ENCODE measurements around the gene UVRAG. TPM values are rescaled to one million over a fixed set of nuclear protein-coding genes. Genes with fewer than 3 reads are reported as not detected.

The UVRAG gene
- total RNA-seq, 2 donors from 2014 or later, result 18.6 to 20.7 TPM

DNA sequence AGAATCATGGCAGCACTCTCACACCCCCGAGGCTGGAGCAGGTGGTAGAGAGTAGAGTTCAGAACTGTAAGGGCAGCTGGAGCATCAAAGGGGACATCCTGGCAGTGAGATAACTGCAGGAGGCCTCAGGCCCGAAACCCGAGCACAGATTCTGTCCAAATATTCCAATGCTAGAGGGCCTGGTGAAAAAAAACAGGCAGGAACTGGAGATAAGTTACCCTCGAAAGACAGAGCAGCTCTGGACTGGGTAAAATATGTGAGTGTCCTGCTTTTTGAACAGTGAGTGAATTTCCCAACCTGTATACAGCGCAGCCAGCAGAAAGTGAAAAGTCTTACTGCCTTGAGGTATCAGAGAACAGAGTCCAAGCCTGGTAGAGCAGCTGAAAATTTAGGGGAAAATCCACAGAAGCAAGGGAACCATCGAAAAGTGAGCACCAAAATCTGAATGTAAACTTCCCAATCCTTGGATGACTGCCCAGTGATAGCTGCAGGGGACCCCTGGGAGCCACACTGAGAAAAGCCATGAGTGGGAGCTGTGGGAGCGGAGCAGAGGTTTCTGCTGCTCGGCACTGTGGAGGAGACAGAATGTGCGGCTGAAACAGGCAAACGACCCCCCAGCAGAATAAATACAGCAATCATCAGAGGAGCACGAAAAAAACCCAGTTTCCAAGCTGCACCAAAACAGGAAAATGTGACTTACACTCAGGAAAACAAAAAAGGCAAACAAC lies 340.7 kb downstream of the UVRAG start:
- H3K36me3 Mint-ChIP-seq (ENCODE audit: insufficient read depth in 2 of 2), result no peaks in the 10 kb centered on the region
- H3K4me1 Mint-ChIP-seq (ENCODE audit: low read depth), result peaks cover 25% of the 10 kb centered on the region
- ATAC-seq (replicated peaks in 1 of 2), result no peak
- no peak for DNase-seq
- no peak overlapping the region for H3K4me3 Mint-ChIP-seq
- H3K27me3 Mint-ChIP-seq (ENCODE audit: low read depth), result peaks cover 23% of the 10 kb centered on the region
- no peaks in the 10 kb centered on the region for H3K9me3 Mint-ChIP-seq
- H3K27ac Mint-ChIP-seq, result no peak overlapping the region

GRCh38 chr11:76156971-76157427 lies 342.0 kb downstream of the UVRAG start:
- H3K9me3 Mint-ChIP-seq, result no peaks in the 10 kb centered on the region
- no peaks in the 10 kb centered on the region for H3K36me3 Mint-ChIP-seq (ENCODE audit: insufficient read depth in 2 of 2)
- peaks cover 17% of the 10 kb centered on the region for H3K4me1 Mint-ChIP-seq (ENCODE audit: low read depth)
- H3K27ac Mint-ChIP-seq, result no peak overlapping the region
- peaks cover 19% of the 10 kb centered on the region for H3K27me3 Mint-ChIP-seq (ENCODE audit: low read depth)
- no peak for DNase-seq
- no peak overlapping the region for H3K4me3 Mint-ChIP-seq
- ATAC-seq (replicated peaks in 1 of 2), result no peak

GRCh38 chr11:76157891-76158290 lies 342.9 kb downstream of the UVRAG start:
- Mint-ChIP-seq H3K36me3 (ENCODE audit: insufficient read depth in 2 of 2) (no peaks in the 10 kb centered on the region), H3K27me3 (ENCODE audit: low read depth) (peaks cover 11% of the 10 kb centered on the region), H3K4me3 (no peak overlapping the region), H3K4me1 (ENCODE audit: low read depth) (peaks cover 8% of the 10 kb centered on the region), H3K9me3 (no peaks in the 10 kb centered on the region), H3K27ac (no peak overlapping the region)
- ATAC-seq (replicated peaks in 1 of 2), result no peak
- no peak for DNase-seq

DNA sequence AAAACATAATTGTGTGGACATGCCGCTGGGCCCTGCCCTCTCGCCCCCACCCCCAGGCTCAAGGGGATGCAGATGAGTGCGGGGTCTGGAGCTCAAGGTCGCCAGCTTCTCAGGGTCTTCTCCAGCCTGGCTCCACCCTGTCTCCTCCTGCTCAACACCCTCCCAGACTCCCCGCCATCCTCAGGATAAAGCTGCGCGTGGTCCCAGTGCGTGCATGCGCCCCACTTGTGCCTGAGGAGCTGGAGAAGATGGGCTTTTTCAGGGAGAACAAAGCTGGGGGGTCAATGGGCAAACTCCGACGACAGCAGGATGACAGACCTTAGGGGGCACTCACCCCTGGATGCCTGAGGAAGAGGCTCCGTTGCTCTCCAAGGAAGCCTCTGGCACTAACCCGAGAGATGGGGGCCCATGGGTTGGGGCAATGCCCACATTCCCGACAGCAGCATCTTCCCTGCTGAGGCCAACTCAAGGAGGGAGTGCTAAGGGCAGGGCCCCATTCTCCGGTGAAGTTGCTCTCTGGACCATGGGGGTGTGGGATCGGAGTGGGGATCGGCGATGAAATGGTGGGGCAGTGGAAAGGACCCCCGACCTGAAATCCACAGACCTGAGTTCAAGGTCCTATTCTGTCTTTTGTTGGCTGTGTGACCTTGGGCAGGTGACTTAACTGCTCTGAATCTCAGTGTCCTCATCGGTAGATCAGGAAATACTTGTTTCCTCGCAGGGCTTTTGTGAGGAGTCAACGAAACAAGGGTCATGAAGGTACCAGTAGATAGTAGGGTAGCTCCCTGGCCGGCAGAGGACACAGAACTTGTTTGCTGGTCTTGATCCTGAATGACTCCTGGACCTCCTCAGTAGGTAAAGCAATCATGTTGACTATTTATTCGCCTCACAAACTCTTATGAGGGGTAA lies 343.6 kb downstream of the UVRAG start:
- Mint-ChIP-seq H3K9me3 (no peaks in the 10 kb centered on the region), H3K27me3 (ENCODE audit: low read depth) (peaks cover 4% of the 10 kb centered on the region), H3K4me3 (no peak overlapping the region), H3K36me3 (ENCODE audit: insufficient read depth in 2 of 2) (no peaks in the 10 kb centered on the region), H3K4me1 (ENCODE audit: low read depth) (peaks cover under 1% of the 10 kb centered on the region), H3K27ac (no peak overlapping the region)
- ATAC-seq (replicated peaks in 1 of 2) (no peak), DNase-seq (no peak)

GRCh38 chr11:76159303-76159937 lies 344.4 kb downstream of the UVRAG start:
- Mint-ChIP-seq H3K27me3 (ENCODE audit: low read depth) (peaks cover 6% of the 10 kb centered on the region), H3K4me1 (ENCODE audit: low read depth) (no peaks in the 10 kb centered on the region), H3K9me3 (no peaks in the 10 kb centered on the region), H3K4me3 (no peak overlapping the region), H3K27ac (no peak overlapping the region), H3K36me3 (ENCODE audit: insufficient read depth in 2 of 2) (no peaks in the 10 kb centered on the region)
- DNase-seq, result no peak
- ATAC-seq (replicated peaks in 1 of 2), result no peak

- H3K27ac Mint-ChIP-seq, result no peak overlapping the region
Observed at GRCh38 chr11:76159983-76160661, 345.1 kb downstream of the UVRAG start.

DNA sequence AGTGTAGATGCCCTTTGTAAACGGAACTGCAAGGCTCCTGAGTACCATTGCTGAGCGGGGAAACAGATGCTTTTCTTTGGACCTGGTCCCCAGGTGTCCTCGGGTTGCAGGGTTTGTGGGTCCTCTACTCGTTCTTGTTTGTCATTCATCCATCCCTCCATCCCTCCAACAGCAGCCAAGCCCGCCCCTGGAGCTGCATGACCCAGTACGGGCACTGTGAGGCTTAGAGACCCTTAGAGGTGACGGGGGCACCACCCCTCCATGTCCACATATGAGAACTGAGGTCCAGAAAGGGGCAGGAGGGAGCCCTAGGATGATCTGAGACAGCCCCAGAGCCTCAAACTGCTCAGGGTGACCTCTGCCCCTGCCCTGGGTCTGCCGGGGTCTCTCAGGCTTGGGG lies 345.8 kb downstream of the UVRAG start:
- Mint-ChIP-seq H3K27me3 (ENCODE audit: low read depth) (peaks cover 6% of the 10 kb centered on the region), H3K9me3 (no peaks in the 10 kb centered on the region), H3K4me1 (ENCODE audit: low read depth) (peaks cover under 1% of the 10 kb centered on the region), H3K36me3 (ENCODE audit: insufficient read depth in 2 of 2) (no peaks in the 10 kb centered on the region), H3K27ac (no peak overlapping the region), H3K4me3 (no peak overlapping the region)
- no peak for DNase-seq
- no peak for ATAC-seq (replicated peaks in 1 of 2)

More at GRCh38 chr11:76159983-76160661, 345.1 kb downstream of the UVRAG start:
- H3K36me3 Mint-ChIP-seq (ENCODE audit: insufficient read depth in 2 of 2), result no peaks in the 10 kb centered on the region
- DNase-seq, result no peak
- no peak for ATAC-seq (replicated peaks in 1 of 2)
- H3K4me1 Mint-ChIP-seq (ENCODE audit: low read depth), result no peaks in the 10 kb centered on the region
- H3K27me3 Mint-ChIP-seq (ENCODE audit: low read depth), result peaks cover 6% of the 10 kb centered on the region
- H3K4me3 Mint-ChIP-seq, result no peak overlapping the region
- H3K9me3 Mint-ChIP-seq, result no peaks in the 10 kb centered on the region

GRCh38 chr11:76161261-76161961 lies 346.4 kb downstream of the UVRAG start:
- no peak overlapping the region for H3K4me3 Mint-ChIP-seq
- ATAC-seq (replicated peaks in 1 of 2) (no peak), DNase-seq (no peak)
- H3K36me3 Mint-ChIP-seq (ENCODE audit: insufficient read depth in 2 of 2), result no peaks in the 10 kb centered on the region
- peaks cover 6% of the 10 kb centered on the region for H3K4me1 Mint-ChIP-seq (ENCODE audit: low read depth)
- H3K27ac Mint-ChIP-seq, result no peak overlapping the region
- H3K27me3 Mint-ChIP-seq (ENCODE audit: low read depth), result peaks cover 6% of the 10 kb centered on the region
- no peaks in the 10 kb centered on the region for H3K9me3 Mint-ChIP-seq

- Mint-ChIP-seq H3K36me3 (ENCODE audit: insufficient read depth in 2 of 2) (no peaks in the 10 kb centered on the region), H3K4me3 (no peak overlapping the region), H3K27ac (no peak overlapping the region), H3K27me3 (ENCODE audit: low read depth) (peaks cover 6% of the 10 kb centered on the region), H3K9me3 (no peaks in the 10 kb centered on the region), H3K4me1 (ENCODE audit: low read depth) (peaks cover 8% of the 10 kb centered on the region)
- ATAC-seq (replicated peaks in 1 of 2) (no peak), DNase-seq (no peak)
Observed at GRCh38 chr11:76162336-76163288, 347.6 kb downstream of the UVRAG start.

- no peak for DNase-seq
- Mint-ChIP-seq H3K27me3 (ENCODE audit: low read depth) (peaks cover 6% of the 10 kb centered on the region), H3K36me3 (ENCODE audit: insufficient read depth in 2 of 2) (no peaks in the 10 kb centered on the region), H3K9me3 (no peaks in the 10 kb centered on the region), H3K27ac (no peak overlapping the region), H3K4me1 (ENCODE audit: low read depth) (peaks cover 8% of the 10 kb centered on the region), H3K4me3 (no peak overlapping the region)
- ATAC-seq (replicated peaks in 1 of 2), result no peak
Observed at GRCh38 chr11:76163289-76163880, 348.4 kb downstream of the UVRAG start.

DNA sequence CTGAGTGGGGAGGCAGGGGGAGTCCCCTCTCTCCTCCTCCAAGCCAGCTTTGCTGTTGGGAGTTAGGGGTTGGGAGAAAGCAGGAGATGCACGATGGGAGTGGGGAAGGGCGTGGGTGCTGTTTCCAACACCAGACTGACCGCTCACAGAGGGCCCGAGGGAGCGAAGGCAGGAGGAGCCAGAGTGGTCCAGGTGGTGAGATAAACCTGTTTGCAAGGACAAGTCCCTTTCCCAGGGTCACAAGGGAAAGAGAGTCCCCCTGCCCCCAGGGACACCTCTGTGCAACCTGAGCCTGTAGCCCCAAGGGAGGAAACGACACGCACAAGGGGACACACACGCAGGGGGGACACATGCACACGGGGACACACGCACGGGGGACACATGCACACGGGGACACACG lies 349.1 kb downstream of the UVRAG start:
- Mint-ChIP-seq H3K4me1 (ENCODE audit: low read depth) (peaks cover 8% of the 10 kb centered on the region), H3K4me3 (no peak overlapping the region), H3K36me3 (ENCODE audit: insufficient read depth in 2 of 2) (no peaks in the 10 kb centered on the region), H3K9me3 (no peaks in the 10 kb centered on the region), H3K27ac (no peak overlapping the region), H3K27me3 (ENCODE audit: low read depth) (peaks cover 6% of the 10 kb centered on the region)
- ATAC-seq (replicated peaks in 1 of 2) (no peak), DNase-seq (no peak)
